ENCODE results near the gene TRUB2. TPM values are rescaled to one million over a fixed set of nuclear protein-coding genes. Genes with fewer than 3 reads are reported as not detected.

Gene TRUB2
- total and polyA plus RNA-seq, 2 donors (not counting 1 experiment from before 2014, with no cell fraction given), result 7.6 to 21.5 TPM

DNA sequence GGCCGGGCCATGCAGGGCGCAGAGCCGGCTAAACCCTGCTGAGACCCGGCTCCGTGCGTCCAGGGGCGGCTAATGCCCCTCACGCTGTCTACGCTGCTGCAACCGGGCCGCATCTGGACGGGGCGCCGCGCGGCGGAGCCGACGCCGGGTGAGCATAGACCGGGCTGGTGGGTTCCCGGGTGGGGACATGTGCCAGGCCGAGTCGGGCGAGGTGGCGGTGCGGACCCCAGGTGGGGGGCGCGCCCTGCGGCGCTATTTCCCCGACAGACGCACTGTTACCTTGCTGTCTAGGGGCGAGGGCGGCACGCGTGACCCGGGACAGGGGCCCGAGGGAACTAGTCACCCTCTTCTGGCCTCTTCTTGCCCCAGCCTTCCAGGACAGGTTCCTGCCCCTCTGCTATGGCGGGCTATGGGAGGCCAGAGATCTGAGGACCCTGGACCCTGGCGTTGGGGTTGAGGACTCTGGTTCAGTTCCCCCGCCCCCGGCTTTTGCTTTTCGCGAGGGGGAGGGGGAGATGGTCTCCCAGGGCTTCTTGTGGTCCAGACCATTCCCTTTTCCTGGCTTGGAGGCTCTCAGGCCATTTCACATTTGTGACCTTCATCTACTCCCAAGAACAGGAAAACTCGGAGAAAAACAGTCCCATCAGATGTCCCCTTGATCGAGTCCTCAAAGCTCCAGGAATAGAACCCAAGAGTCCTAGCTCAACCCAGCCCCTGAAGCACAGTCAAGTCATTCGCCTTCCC is 18.6 kb upstream of the TRUB2 start:
- Mint-ChIP-seq H3K4me1 (peaks cover 9% of the 10 kb centered on the region), H3K27me3 (no peaks in the 10 kb centered on the region), H3K9me3 (ENCODE audit: insufficient read depth) (no peaks in the 10 kb centered on the region), H3K27ac (peak overlapping the region; percentile 91), H3K4me3 (peak overlapping the region; percentile 98)
- ATAC-seq (ENCODE audit: low read depth), result peak; percentile 4
- H3K9ac ChIP-seq (ENCODE audit: low read length), result peak overlapping the region; percentile 77
- DNase-seq, result no peak
- H3K4me3 ChIP-seq (ENCODE audit: control extremely low read depth in 1 of 5, extremely low read depth in 1 of 5, insufficient read depth in 1 of 5, low read depth in 2 of 5, low read length in 4 of 5), result peak overlapping the region; percentile 46 to 80 (median 70)
- intact Hi-C loops (cut with micrococcal nuclease), result loop anchor here (1.0 to 5.0 kb wide), 8 partner anchors 19 to 214 kb away; partner anchors contain the start of genes BBLN, CIZ1, COQ4 and ODF2
- peak overlapping the region; percentile 87 for H2AFZ ChIP-seq (ENCODE audit: insufficient read depth, low read depth, low read length, poor library complexity, severe bottlenecking)
- under 1% methylated on average over 41 of the region's 48 CpGs for WGBS (ENCODE audit: insufficient coverage)
- H3K27me3 ChIP-seq (replicated peaks in 1 of 4; ENCODE audit: control extremely low read depth in 1 of 4, control insufficient read depth in 3 of 4, insufficient read depth in 4 of 4, low read length in 3 of 4), result no peaks in the 10 kb centered on the region
- H3K79me2 ChIP-seq (ENCODE audit: control insufficient read depth, insufficient read depth, low read length), result peaks cover 5% of the 10 kb centered on the region
- peak overlapping the region in 1 of 2 donors; percentile 48 for H3K27ac ChIP-seq (ENCODE audit: low read length in 2 of 2)
- H3K4me2 ChIP-seq (replicated peaks; ENCODE audit: low read depth, low read length, poor library complexity, severe bottlenecking), result peak overlapping the region; percentile 99
- H4K20me1 ChIP-seq (ENCODE audit: control insufficient read depth, insufficient read depth, low read length, poor library complexity, severe bottlenecking), result no peaks in the 10 kb centered on the region
- no peak for TF ChIP-seq CTCF (IDR thresholded peaks at IDR 0.05)
- TF ChIP-seq EZH2 (IDR thresholded peaks at IDR 0.05; ENCODE audit: borderline replicate concordance, insufficient read depth, low read depth, low read length, poor library complexity, severe bottlenecking), result no peak
- POLR2A ChIA-PET, result interaction anchor here (0.6 to 1.3 kb wide), 3 partner anchors 19 to 38 kb away, joined by 4 to 7 read pairs (median 6); partner anchors contain the start of genes TRUB2 and URM1
- peaks cover 11 to 15% of the 10 kb centered on the region in 2 donors for H3K4me1 ChIP-seq (ENCODE audit: control insufficient read depth in 2 of 2, insufficient read depth in 2 of 2, low read length in 2 of 2)
- no peaks in the 10 kb centered on the region for H3K9me3 ChIP-seq (ENCODE audit: control extremely low read depth in 1 of 3, control insufficient read depth in 2 of 3, insufficient read depth in 1 of 3, low read length in 2 of 3)
- peaks cover 0 to 18% of the 10 kb centered on the region in 2 experiments for H3K36me3 ChIP-seq (replicated peaks in 1 of 2; ENCODE audit: control extremely low read depth in 1 of 2, control insufficient read depth in 1 of 2, extremely low read depth in 1 of 2, insufficient read depth in 2 of 2, low read length in 1 of 2)
- CTCF ChIA-PET, result interaction anchor here (0.5 to 1.8 kb wide), 14 partner anchors 10 to 172 kb away, joined by 3 to 13 read pairs (median 3); partner anchors contain the start of genes COQ4 and URM1

Measured in B cell (primary cell).